ENCODE measurements around the gene ADK.

GRCh38 chr10:74150990-74151878 lies at the start of gene ADK:
- TF ChIP-seq CTCF (conservative IDR thresholded peaks at IDR 0.05; ENCODE audit: low read depth, low read length) (0 out of 2 replicates have a peak, but pooled peaks have one; percentile 17), RFX5 (IDR thresholded peaks at IDR 0.05; ENCODE audit: low read depth, low read length) (no peak), POLR2A (IDR thresholded peaks at IDR 0.05; ENCODE audit: low read depth, low read length) (0 out of 2 replicates have a peak, but pooled peaks have one; percentile 26), MAZ (IDR thresholded peaks at IDR 0.05; ENCODE audit: borderline replicate concordance, low read depth, low read length) (peak; percentile 20; the same call in 1 of the 2 replicates), NFE2L2 (IDR thresholded peaks at IDR 0.05; ENCODE audit: low read depth, low read length) (no peak), BHLHE40 (IDR thresholded peaks at IDR 0.05; ENCODE audit: low read depth, low read length) (no peak), FOS (IDR thresholded peaks at IDR 0.05; ENCODE audit: low read depth, low read length) (no peak), MXI1 (IDR thresholded peaks at IDR 0.05; ENCODE audit: borderline replicate concordance, low read depth, low read length) (peak; percentile 96), SMC3 (IDR thresholded peaks at IDR 0.05; ENCODE audit: low read depth, low read length) (0 out of 2 replicates have a peak, but pooled peaks have one; percentile 9), USF2 (IDR thresholded peaks at IDR 0.05; ENCODE audit: low read depth, low read length) (peak; percentile 72)

Measured in IMR-90 (cell line).